GM13976 (cell line): ENCODE measurements around the gene CNTNAP2.

ENCODE experiments used
- DNase-seq: peaks from one replicate; pipeline ENCODE4 v3.0.0; 2012; ENCODE audit warnings: low spot score
- CTCF ChIP-seq: IDR thresholded peaks from 2 replicates; pipeline ENCODE4 v1.5.1; 2012; ENCODE audit warnings: borderline replicate concordance, mild to moderate bottlenecking; ENCODE audit not compliant: insufficient read depth; ENCODE audit errors: extremely low read depth, missing control alignments, control extremely low read depth
- in situ Hi-C: fragments of 300-500 bp; cut with MboI; formaldehyde crosslinking; loops from one replicate; pipeline ENCODE4 v1.12.0; 2022; ENCODE audit warnings: low sequenced_read_pairs, mixed read lengths, inconsistent platforms; ENCODE audit not compliant: unreplicated experiment

The CNTNAP2 gene

GRCh38 chr7:147765301-147765700, 1648.7 kb downstream of the CNTNAP2 start:
- TF ChIP-seq CTCF, result no peak
- in situ Hi-C loops, result no loop called here

GRCh38 chr7:147771344-147771743, 1654.7 kb downstream of the CNTNAP2 start:
- in situ Hi-C loops, result no loop called here
- no peak for TF ChIP-seq CTCF
- DNase-seq, result no peak

More at GRCh38 chr7:147765301-147765700, 1648.7 kb downstream of the CNTNAP2 start:
- DNase-seq, result no peak

- in situ Hi-C loops, result no loop called here
- no peak for DNase-seq
- no peak for TF ChIP-seq CTCF
Measured at GRCh38 chr7:147774461-147774860, 1657.9 kb downstream of the CNTNAP2 start.

GRCh38 chr7:147775516-147776284, 1659.1 kb downstream of the CNTNAP2 start:
- no peak for TF ChIP-seq CTCF
- no peak for DNase-seq
- in situ Hi-C loops, result no loop called here

GRCh38 chr7:147777309-147777708, 1660.7 kb downstream of the CNTNAP2 start:
- TF ChIP-seq CTCF, result no peak
- in situ Hi-C loops, result no loop called here
- no peak for DNase-seq

- no peak for TF ChIP-seq CTCF
- no peak for DNase-seq
- in situ Hi-C loops, result no loop called here
Measured at GRCh38 chr7:147779949-147780348, 1663.3 kb downstream of the CNTNAP2 start.
